Skeletal muscle tissue (tissue), 4 donors: ENCODE data around the gene KLHDC1. TPM values are rescaled to one million over a fixed set of nuclear protein-coding genes. Genes with fewer than 3 reads are reported as not detected.
A peak's percentile ranks its signal among the peaks of the same experiment; 100 is the strongest.
"Not testable (repeated sequence)": the region's sequence is repeated elsewhere in the genome, so short reads cannot be mapped to it uniquely, and the experiment has no call there.

Source experiments
- H3K27ac ChIP-seq: one replicate; pipeline ENCODE4 v1.7.0; 2013; ENCODE audit warnings: mild to moderate bottlenecking, low read depth, low read length, inconsistent platforms
- H3K27me3 ChIP-seq, 3 donors: one replicate each; pipeline ENCODE4 v1.7.0; 2013; ENCODE audit warnings: low read length in 3 of 3; ENCODE audit not compliant: control insufficient read depth in 3 of 3, insufficient read depth in 3 of 3
- H3K36me3 ChIP-seq, 3 donors: one replicate each; pipeline ENCODE4 v1.7.0; 2013; ENCODE audit warnings: low read length in 3 of 3; ENCODE audit not compliant: control insufficient read depth in 3 of 3, insufficient read depth in 3 of 3
- H3K4me1 ChIP-seq, 3 donors: one replicate each; pipeline ENCODE4 v1.7.0; 2013; ENCODE audit warnings: low read length in 3 of 3, mild to moderate bottlenecking in 3 of 3; ENCODE audit not compliant: control insufficient read depth in 3 of 3, insufficient read depth in 3 of 3
- H3K4me3 ChIP-seq, 3 donors: one replicate each; pipeline ENCODE4 v1.7.0; 2013; ENCODE audit warnings: low read length in 3 of 3
- H3K9ac ChIP-seq, 3 donors: one replicate each; pipeline ENCODE4 v1.7.0; 2013; ENCODE audit warnings: low read length in 3 of 3, mild to moderate bottlenecking in 3 of 3, moderate library complexity in 2 of 3, low read depth in 1 of 3
- H3K9me3 ChIP-seq, 3 donors: one replicate each; pipeline ENCODE4 v1.7.0; 2013; ENCODE audit warnings: low read length in 3 of 3; ENCODE audit not compliant: control insufficient read depth in 3 of 3
- total RNA-seq: library from RNA; depleted of rRNA; stranded (reverse); fragments of >200 nt; gene quantifications from one replicate; pipeline ENCODE4 v1.2.3, GENCODE V29; 2014
- donor health status: Osteomylitis.

Gene KLHDC1
- total RNA-seq, 1 donor from 2014 or later, result 20.9 TPM

DNA sequence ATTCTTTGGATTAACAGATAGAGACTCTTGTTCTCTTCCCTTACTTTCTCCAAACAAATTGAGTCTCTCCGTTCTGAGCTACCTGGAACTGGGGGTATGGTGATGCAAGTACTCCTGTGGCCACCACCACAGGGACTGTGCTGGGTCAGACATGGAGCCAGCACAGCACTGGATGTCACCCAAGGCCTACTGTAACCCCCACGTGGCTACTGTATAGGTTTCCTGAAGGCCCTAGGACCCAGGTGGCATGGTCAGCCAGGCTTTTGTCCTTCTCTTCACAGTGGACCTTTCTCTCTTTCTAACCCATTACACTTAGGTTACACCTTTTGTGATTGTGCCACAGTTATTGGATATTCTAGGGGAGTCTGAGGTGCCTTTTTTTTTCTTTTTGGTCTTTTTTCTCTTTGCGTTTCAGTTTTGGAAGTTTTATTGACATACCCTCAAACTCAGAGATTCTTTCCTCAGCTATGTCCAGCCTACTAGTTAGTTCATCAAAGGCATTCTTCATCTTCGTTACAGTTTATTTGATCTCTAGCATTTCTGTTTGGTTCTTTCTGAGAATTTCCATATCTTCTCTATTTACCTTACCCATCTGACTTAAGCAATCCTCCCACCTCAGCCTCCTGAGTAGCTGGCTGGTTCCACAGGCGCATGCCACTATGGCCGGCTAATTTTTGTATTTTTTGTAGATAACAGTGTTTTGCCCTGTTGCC, 69.1 kb downstream of the KLHDC1 start:
- no peaks in the 10 kb centered on the region for H3K27me3 ChIP-seq
- H3K4me3 ChIP-seq, result no peak overlapping the region
- no peaks in the 10 kb centered on the region for H3K9me3 ChIP-seq
- no peak overlapping the region for H3K27ac ChIP-seq
- H3K4me1 ChIP-seq, result peaks cover 0 to 2% (median 2%) of the 10 kb centered on the region in 3 donors
- H3K36me3 ChIP-seq, result peaks cover 0 to 1% (median 0%) of the 10 kb centered on the region in 3 donors
- no peak overlapping the region for H3K9ac ChIP-seq

GRCh38 chr14:49766839-49767238, 73.9 kb downstream of the KLHDC1 start:
- H3K27me3 ChIP-seq, result no peaks in the 10 kb centered on the region
- peaks cover 0 to 2% (median 0%) of the 10 kb centered on the region in 3 donors for H3K36me3 ChIP-seq
- peak overlapping the region; percentile 89 to 100 (median 98) for H3K9ac ChIP-seq
- peak overlapping the region; percentile 82 to 100 (median 86) for H3K4me3 ChIP-seq
- H3K9me3 ChIP-seq, result no peaks in the 10 kb centered on the region
- peak overlapping the region; percentile 97 for H3K27ac ChIP-seq
- peaks cover 20 to 32% (median 24%) of the 10 kb centered on the region in 3 donors for H3K4me1 ChIP-seq

DNA sequence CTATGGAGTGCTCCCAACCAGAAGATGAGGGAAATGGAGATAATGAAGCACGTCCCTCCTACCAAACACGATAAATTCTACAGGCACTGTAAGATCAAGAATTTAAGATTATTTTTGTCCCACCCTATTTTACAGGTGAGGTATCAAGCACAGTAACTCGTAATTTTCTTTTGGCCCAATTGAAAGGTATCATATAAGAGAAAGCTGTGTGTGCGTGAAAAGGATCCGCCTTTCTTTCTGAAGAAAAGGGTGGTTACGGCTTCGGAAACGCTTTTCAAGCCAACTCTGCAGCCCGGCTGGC, 74.3 kb downstream of the KLHDC1 start:
- peak overlapping the region; percentile 89 to 100 (median 98) for H3K9ac ChIP-seq
- H3K36me3 ChIP-seq, result peaks cover 0 to 2% (median 0%) of the 10 kb centered on the region in 3 donors
- no peaks in the 10 kb centered on the region for H3K9me3 ChIP-seq
- peak overlapping the region; percentile 97 for H3K27ac ChIP-seq
- peak overlapping the region; percentile 82 to 100 (median 86) for H3K4me3 ChIP-seq
- no peaks in the 10 kb centered on the region for H3K27me3 ChIP-seq
- H3K4me1 ChIP-seq, result peaks cover 20 to 32% (median 24%) of the 10 kb centered on the region in 3 donors

DNA sequence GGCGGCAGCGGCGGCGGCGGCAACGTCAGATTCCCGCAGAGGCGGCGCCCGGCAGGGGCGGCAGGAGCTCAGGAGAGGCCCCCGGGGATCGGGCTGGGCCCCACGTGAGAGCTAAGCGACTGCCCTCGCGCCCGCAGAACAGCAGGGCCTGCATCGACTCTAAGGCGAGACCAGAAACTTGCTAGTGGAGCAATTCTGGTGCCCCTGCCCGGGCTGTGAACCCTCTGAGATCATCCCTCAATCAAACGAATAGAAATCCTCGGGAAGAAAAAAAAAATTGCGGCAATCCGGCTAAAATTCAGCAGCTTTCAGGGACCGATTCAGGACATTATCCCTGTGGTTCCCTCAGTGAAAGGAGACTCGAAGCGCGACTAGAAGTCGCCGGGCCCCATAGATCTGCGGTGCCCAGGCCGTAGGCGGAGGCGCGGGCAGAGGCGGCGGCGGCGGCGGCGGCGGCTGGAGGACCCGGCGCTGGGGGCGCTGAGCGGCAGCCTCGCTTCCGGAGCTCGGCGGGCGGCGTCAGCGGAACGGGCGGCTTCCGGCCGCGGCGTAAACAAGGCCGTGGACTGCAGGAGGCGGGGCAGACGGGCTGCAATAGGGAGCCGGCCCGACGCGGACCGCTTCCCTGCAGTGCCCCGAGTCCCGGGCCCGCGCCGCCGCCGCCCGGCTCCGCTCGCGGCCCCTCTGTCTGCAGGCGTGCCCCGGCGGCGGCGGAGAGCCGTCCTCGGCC, 74.8 kb downstream of the KLHDC1 start, which contains the start of gene KLHDC2:
Gene KLHDC2 (plus strand): TSS at position 583 of the 730 bp plus-strand sequence. CDS start 316 bp downstream, outside the sequence.
- peak within 1 kb of the TSS; percentile 100 for H3K9ac ChIP-seq
- H3K9me3 ChIP-seq, result no peaks in the 10 kb centered on the region
- H3K27ac ChIP-seq, result peak within 1 kb of the TSS; percentile 97
- peak within 1 kb of the TSS; percentile 93 to 100 (median 97) for H3K4me3 ChIP-seq
- no peaks in the 10 kb centered on the region for H3K27me3 ChIP-seq
- peaks cover 0 to 6% (median 0%) of the 10 kb centered on the region in 3 donors for H3K36me3 ChIP-seq
- peaks cover 20 to 32% (median 24%) of the 10 kb centered on the region in 3 donors for H3K4me1 ChIP-seq

- H3K9ac ChIP-seq, result peak overlapping the region; percentile 100
- H3K4me3 ChIP-seq, result peak overlapping the region; percentile 93 to 100 (median 97)
- H3K36me3 ChIP-seq, result peaks cover 0 to 6% (median 0%) of the 10 kb centered on the region in 3 donors
Observed at GRCh38 chr14:49768301-49769121, 75.6 kb downstream of the KLHDC1 start.

GRCh38 chr14:49769171-49769570, 76.3 kb downstream of the KLHDC1 start:
- Histone ChIP-seq H3K4me1 (peaks cover 20 to 32% (median 24%) of the 10 kb centered on the region in 3 donors), H3K9me3 (no peaks in the 10 kb centered on the region), H3K4me3 (peak overlapping the region; percentile 93 to 100 (median 97)), H3K36me3 (peaks cover 0 to 8% (median 0%) of the 10 kb centered on the region in 3 donors), H3K9ac (peak overlapping the region; percentile 100), H3K27me3 (no peaks in the 10 kb centered on the region), H3K27ac (peak overlapping the region; percentile 97)

More at GRCh38 chr14:49768301-49769121, 75.6 kb downstream of the KLHDC1 start:
- H3K4me1 ChIP-seq, result peaks cover 20 to 32% (median 24%) of the 10 kb centered on the region in 3 donors
- H3K27me3 ChIP-seq, result no peaks in the 10 kb centered on the region
- no peaks in the 10 kb centered on the region for H3K9me3 ChIP-seq
- H3K27ac ChIP-seq, result peak overlapping the region; percentile 97

DNA sequence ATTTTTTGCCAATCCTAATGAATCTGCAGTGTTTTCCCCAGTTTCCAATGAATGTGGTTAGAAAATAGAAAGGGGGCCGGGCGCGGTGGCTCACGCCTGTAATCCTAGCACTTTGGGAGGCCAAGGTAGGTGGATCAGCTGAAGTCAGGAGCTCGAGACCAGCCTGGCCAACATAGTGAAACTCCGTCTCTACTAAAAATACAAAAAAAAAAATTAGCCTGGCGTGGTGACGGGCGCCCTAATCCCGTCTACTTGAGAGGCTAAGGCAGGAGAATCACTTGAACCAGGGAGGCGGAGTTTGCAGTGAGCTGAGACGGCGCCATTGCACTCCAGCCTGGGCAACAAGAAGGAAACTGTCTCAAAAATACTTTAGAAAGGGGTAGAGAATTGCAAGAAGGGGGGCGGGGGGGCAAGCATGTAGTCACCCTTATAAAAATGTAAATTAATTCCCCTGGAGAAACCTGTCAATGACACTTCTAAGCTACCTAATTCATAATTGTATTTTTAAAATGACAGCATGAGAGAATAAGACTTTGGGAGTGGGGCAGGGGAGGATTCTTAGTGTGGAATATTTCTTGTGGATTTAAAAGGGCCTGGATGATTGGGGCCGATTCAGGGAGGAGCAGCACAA, 76.8 kb downstream of the KLHDC1 start:
- Histone ChIP-seq H3K27me3 (no peaks in the 10 kb centered on the region), H3K27ac (peak overlapping the region; percentile 97), H3K9ac (peak overlapping the region; percentile 100), H3K4me1 (peaks cover 20 to 32% (median 24%) of the 10 kb centered on the region in 3 donors), H3K36me3 (peaks cover 0 to 13% (median 5%) of the 10 kb centered on the region in 3 donors), H3K9me3 (no peaks in the 10 kb centered on the region), H3K4me3 (peak overlapping the region; percentile 93 to 100 (median 97))

DNA sequence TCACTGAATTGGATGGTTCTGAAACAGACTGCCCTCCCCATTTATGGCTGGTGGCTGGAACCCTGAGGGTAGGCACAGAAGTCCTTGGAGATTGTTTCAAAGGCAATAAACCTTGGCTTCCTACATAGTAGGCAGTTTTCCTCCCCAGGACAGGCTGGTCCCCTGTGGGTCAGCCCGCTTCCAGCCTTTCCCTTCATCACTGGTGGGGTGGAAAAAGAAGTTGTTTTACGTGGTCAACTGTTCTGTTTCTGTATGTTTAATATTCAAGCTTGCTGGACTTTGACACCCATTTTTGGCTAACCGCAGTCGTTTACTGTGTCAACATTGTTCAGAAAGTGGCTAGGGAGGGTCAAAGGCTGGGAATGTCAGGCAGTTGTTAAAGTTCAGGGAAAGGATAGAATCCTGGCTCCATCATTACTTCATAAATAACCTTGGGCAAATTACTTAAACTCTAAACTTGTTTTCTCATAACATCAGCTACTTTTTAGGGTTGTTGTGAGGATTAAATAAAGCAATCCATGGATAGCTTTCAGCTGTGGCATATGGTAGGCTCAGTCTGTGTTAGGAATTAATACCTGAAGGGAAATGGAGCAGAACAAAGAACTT, 77.4 kb downstream of the KLHDC1 start:
- H3K4me3 ChIP-seq, result peak overlapping the region in 2 of 3 donors; percentile 4 to 42
- H3K4me1 ChIP-seq, result peaks cover 20 to 32% (median 24%) of the 10 kb centered on the region in 3 donors
- H3K27me3 ChIP-seq, result no peaks in the 10 kb centered on the region
- H3K27ac ChIP-seq, result peak overlapping the region; percentile 97
- H3K9ac ChIP-seq, result peak overlapping the region in 2 of 3 donors; percentile 36 to 65
- H3K9me3 ChIP-seq, result no peaks in the 10 kb centered on the region
- peaks cover 0 to 20% (median 11%) of the 10 kb centered on the region in 3 donors for H3K36me3 ChIP-seq

- peaks cover 3 to 26% (median 17%) of the 10 kb centered on the region in 3 donors for H3K36me3 ChIP-seq
- not testable (repeated sequence) for H3K27ac ChIP-seq
Observed at GRCh38 chr14:49771691-49772090, 78.8 kb downstream of the KLHDC1 start.

More at GRCh38 chr14:49771691-49772090, 78.8 kb downstream of the KLHDC1 start:
- H3K9ac ChIP-seq, H3K4me3 ChIP-seq, H3K9me3 ChIP-seq, H3K27me3 ChIP-seq: not testable (repeated sequence)
- H3K4me1 ChIP-seq, result peaks cover 20 to 32% (median 24%) of the 10 kb centered on the region in 3 donors
